DOHH2 (cell line): ENCODE measurements around the gene ASAP2.

Source experiments
- H3F3A ChIP-seq: fragments of 200-600 bp; sonication (generic), shearing (Covaris generic); 2 replicates; pipeline ENCODE4 v1.6.0; 2016; ENCODE audit warnings: antibody characterized with exemption, mild to moderate bottlenecking; ENCODE audit not compliant: control insufficient read depth, insufficient read depth
- H3K27ac ChIP-seq: fragments of 200-600 bp; sonication (generic); 2 replicates; pipeline ENCODE4 v1.5.1; 2014; ENCODE audit warnings: low read depth, mild to moderate bottlenecking, low read length, moderate library complexity
- H3K27me3 ChIP-seq: fragments of 200-600 bp; sonication (generic); 2 replicates; pipeline ENCODE4 v1.6.1; 2014; ENCODE audit warnings: mild to moderate bottlenecking, low read length, mixed read lengths; ENCODE audit not compliant: control insufficient read depth
- H3K36me3 ChIP-seq: fragments of 200-600 bp; sonication (generic); 2 replicates; pipeline ENCODE4 v1.6.1; 2014; ENCODE audit warnings: mild to moderate bottlenecking, low read length, moderate library complexity, mixed read lengths; ENCODE audit not compliant: control insufficient read depth
- H3K4me1 ChIP-seq: fragments of 200-600 bp; sonication (generic); 2 replicates; pipeline ENCODE4 v1.6.1; 2014; ENCODE audit warnings: mild to moderate bottlenecking, low read length, mixed read lengths; ENCODE audit not compliant: control insufficient read depth
- H3K4me2 ChIP-seq: fragments of 200-600 bp; sonication (generic); 2 replicates; pipeline ENCODE4 v1.6.0; 2014; ENCODE audit warnings: mild to moderate bottlenecking, low read length, moderate library complexity
- H3K4me3 ChIP-seq: fragments of 200-600 bp; sonication (generic); 2 replicates; pipeline ENCODE4 v1.5.1; 2014; ENCODE audit warnings: mild to moderate bottlenecking, low read length, mixed read lengths
- H3K79me2 ChIP-seq: fragments of 200-600 bp; sonication (generic); 2 replicates; pipeline ENCODE4 v1.6.1; 2014; ENCODE audit warnings: mild to moderate bottlenecking, low read length, mixed read lengths; ENCODE audit not compliant: control insufficient read depth
- H3K9me2 ChIP-seq: fragments of 200-600 bp; sonication (generic); replicated peaks from 2 replicates; pipeline ENCODE4 v1.6.1; 2014; ENCODE audit warnings: mild to moderate bottlenecking, low read length, mixed read lengths; ENCODE audit not compliant: control insufficient read depth
- H3K9me3 ChIP-seq: fragments of 200-600 bp; sonication (generic); 2 replicates; pipeline ENCODE4 v1.6.1; 2014; ENCODE audit warnings: antibody characterized with exemption, low read length, mixed read lengths; ENCODE audit not compliant: control insufficient read depth, insufficient read depth
- H4K20me1 ChIP-seq: fragments of 200-600 bp; sonication (generic); 2 replicates; pipeline ENCODE4 v1.6.0; 2014; ENCODE audit warnings: low read depth, mild to moderate bottlenecking, antibody characterized with exemption, low read length, moderate library complexity; ENCODE audit not compliant: control insufficient read depth, insufficient read depth
- CTCF ChIP-seq: fragments of 200-600 bp; sonication (generic); IDR thresholded peaks from one replicate; pipeline ENCODE4 v1.5.1; 2014; ENCODE audit warnings: antibody characterized with exemption, mild to moderate bottlenecking, low read depth, low read length; ENCODE audit not compliant: poor library complexity, severe bottlenecking
- EZH2phosphoT487 ChIP-seq: fragments of 200-600 bp; sonication (generic); IDR thresholded peaks from 2 replicates; pipeline ENCODE4 v1.6.1; 2017; ENCODE audit warnings: borderline replicate concordance, mild to moderate bottlenecking, antibody characterized with exemption, low read length, moderate library complexity, mixed read lengths

ASAP2 gene

DNA sequence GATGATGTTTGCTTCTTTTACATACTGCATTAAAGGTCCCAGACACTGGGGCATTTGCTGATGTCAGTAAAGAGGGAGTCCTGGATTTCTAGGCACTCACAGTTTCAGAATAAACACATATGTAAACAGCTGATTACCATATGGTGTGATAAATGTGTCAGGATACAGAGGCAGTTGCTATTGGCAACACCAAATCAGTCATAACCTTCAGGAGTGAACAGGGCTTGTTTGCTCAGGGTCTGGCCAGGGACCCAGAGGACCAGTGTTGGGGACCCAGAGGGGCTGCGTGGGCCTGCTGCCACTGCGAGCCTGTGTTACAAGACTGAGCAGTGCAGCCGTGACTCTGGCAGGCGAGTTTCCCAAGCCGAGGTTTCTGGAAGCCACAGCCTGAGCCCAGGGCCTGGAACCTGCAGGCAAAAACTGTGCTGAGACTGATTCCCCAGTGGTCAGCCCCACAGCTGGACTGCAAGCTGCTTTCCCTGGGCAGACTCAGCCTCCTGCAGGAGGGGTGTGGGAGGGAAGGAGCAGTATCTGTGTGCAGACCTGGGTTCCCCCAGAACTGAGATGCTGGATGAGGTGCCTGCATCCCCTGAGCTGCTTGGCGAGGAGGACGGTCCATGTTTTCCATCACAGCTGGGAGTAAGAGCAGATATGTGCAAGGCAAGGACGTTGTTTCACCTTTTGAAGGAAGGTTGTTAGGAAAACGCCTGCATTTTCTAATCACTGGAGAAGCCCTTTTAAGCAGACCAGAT lies 23.6 kb downstream of the ASAP2 start:
- Histone ChIP-seq H3K36me3 (no peaks in the 10 kb centered on the region), H3K9me2 (no peaks in the 10 kb centered on the region), H3K27me3 (peaks cover 26% of the 10 kb centered on the region; the same call in 1 of the 2 replicates), H3K9me3 (no peaks in the 10 kb centered on the region), H3K27ac (no peak overlapping the region), H3F3A (no peaks in the 10 kb centered on the region), H3K4me2 (no peak overlapping the region), H4K20me1 (no peaks in the 10 kb centered on the region), H3K4me3 (no peak overlapping the region), H3K4me1 (no peaks in the 10 kb centered on the region), H3K79me2 (no peaks in the 10 kb centered on the region)
- TF ChIP-seq EZH2phosphoT487 (no peak), CTCF (no peak)

DNA sequence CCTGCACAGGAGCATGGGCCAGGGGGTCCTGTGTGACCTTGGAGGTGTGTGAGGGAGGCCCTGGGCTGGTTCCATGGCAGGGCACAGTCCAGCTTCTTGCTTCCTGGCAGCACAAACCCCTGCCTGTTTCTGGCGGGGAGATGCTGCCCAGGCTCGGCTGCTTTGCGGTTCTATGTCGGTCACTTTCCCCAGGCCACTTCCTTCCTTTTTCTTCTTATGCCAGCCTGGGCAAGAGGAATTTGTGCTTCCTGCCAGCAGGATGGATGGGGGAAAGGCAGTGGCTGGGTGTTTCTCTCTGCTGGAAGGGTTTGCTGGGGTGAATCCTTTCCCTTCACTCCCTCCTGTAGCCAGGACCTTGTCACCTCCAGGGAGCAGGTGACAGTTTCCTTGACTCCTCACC lies 24.3 kb downstream of the ASAP2 start:
- Histone ChIP-seq H3K27me3 (peaks cover 26% of the 10 kb centered on the region; the same call in 1 of the 2 replicates), H3K4me3 (no peak overlapping the region), H3K4me1 (no peaks in the 10 kb centered on the region), H3K9me2 (no peaks in the 10 kb centered on the region), H3K36me3 (no peaks in the 10 kb centered on the region), H3K27ac (no peak overlapping the region), H4K20me1 (no peaks in the 10 kb centered on the region), H3K79me2 (no peaks in the 10 kb centered on the region), H3F3A (no peaks in the 10 kb centered on the region), H3K9me3 (no peaks in the 10 kb centered on the region), H3K4me2 (no peak overlapping the region)
- TF ChIP-seq EZH2phosphoT487 (no peak), CTCF (no peak)

- TF ChIP-seq EZH2phosphoT487 (no peak), CTCF (no peak)
- no peak overlapping the region for H3K27ac ChIP-seq
- no peaks in the 10 kb centered on the region for H3F3A ChIP-seq
- peaks cover 26% of the 10 kb centered on the region; the same call in 1 of the 2 replicates for H3K27me3 ChIP-seq
- no peaks in the 10 kb centered on the region for H3K9me3 ChIP-seq
- H3K79me2 ChIP-seq, result no peaks in the 10 kb centered on the region
- H3K4me3 ChIP-seq, result no peak overlapping the region
- no peaks in the 10 kb centered on the region for H3K4me1 ChIP-seq
- no peak overlapping the region for H3K4me2 ChIP-seq
- no peaks in the 10 kb centered on the region for H3K9me2 ChIP-seq
- H4K20me1 ChIP-seq, result no peaks in the 10 kb centered on the region
- H3K36me3 ChIP-seq, result no peaks in the 10 kb centered on the region
Observed at GRCh38 chr2:9231291-9232165, 24.9 kb downstream of the ASAP2 start.
